ENCODE results near the gene ATG5. TPM values are rescaled to one million over a fixed set of nuclear protein-coding genes. Genes with fewer than 3 reads are reported as not detected.

The ATG5 gene
- total and polyA plus RNA-seq, 2 experiments from 2014 or later: 31.6 to 48.2 TPM

GRCh38 chr6:106273087-106273486, 52.5 kb downstream of the ATG5 start:
- H3K79me2 ChIP-seq (replicated peaks; ENCODE audit: insufficient read depth): peaks cover 63% of the 10 kb centered on the region
- DNase-seq (ENCODE audit: low spot score): no peak
- no peak overlapping the region for H2AFZ ChIP-seq
- Mint-ChIP-seq H3K27ac (no peak overlapping the region), H3K4me3 (no peak overlapping the region), H3K36me3 (ENCODE audit: low read depth) (peaks cover 10% of the 10 kb centered on the region), H3K4me1 (peaks cover 6% of the 10 kb centered on the region; the same call in 2 of the 3 replicates), H3K9me3 (peaks cover 7% of the 10 kb centered on the region), H3K27me3 (ENCODE audit: insufficient read depth, low read depth, poor library complexity) (no peaks in the 10 kb centered on the region)
- H3K27ac ChIP-seq (ENCODE audit: low read depth): no peak overlapping the region
- ATAC-seq: no peak
- no peaks in the 10 kb centered on the region for H3F3A ChIP-seq (replicated peaks; ENCODE audit: low read depth)
- H4K20me1 ChIP-seq (replicated peaks; ENCODE audit: insufficient read depth): peaks cover 4% of the 10 kb centered on the region; the same call in 1 of the 2 replicates
- no peak overlapping the region for H3K4me2 ChIP-seq
- no peak overlapping the region for H3K4me3 ChIP-seq
- H3K9me2 ChIP-seq (ENCODE audit: insufficient read depth): no peaks in the 10 kb centered on the region
- H3K27me3 ChIP-seq (ENCODE audit: insufficient read depth): no peaks in the 10 kb centered on the region
- TF ChIP-seq CTCF (conservative IDR thresholded peaks at IDR 0.05; ENCODE audit: low read depth in 2 of 2): peak in 1 of 2 experiments; percentile 8; a peak in 2 of 4 replicates
- no peak for TF ChIP-seq ZNF331 (CRISPR knock-in tag; IDR thresholded peaks at IDR 0.05; ENCODE audit: low read depth)
- no peaks in the 10 kb centered on the region; the same call in 1 of the 2 replicates for H3K36me3 ChIP-seq (ENCODE audit: insufficient read depth)
- peaks cover 14% of the 10 kb centered on the region; the same call in 1 of the 2 replicates for H3K4me1 ChIP-seq (ENCODE audit: insufficient read depth)

- DNase-seq (ENCODE audit: low spot score) (no peak), ATAC-seq (no peak)
- Histone ChIP-seq H3K79me2 (replicated peaks; ENCODE audit: insufficient read depth) (peaks cover 71% of the 10 kb centered on the region), H3K9me2 (ENCODE audit: insufficient read depth) (no peaks in the 10 kb centered on the region), H3K27ac (ENCODE audit: low read depth) (no peak overlapping the region), H3K4me1 (ENCODE audit: insufficient read depth) (peaks cover 14% of the 10 kb centered on the region; the same call in 1 of the 2 replicates), H3K4me3 (no peak overlapping the region), H4K20me1 (replicated peaks; ENCODE audit: insufficient read depth) (peaks cover 9% of the 10 kb centered on the region), H3K36me3 (ENCODE audit: insufficient read depth) (no peaks in the 10 kb centered on the region; the same call in 1 of the 2 replicates), H3F3A (replicated peaks; ENCODE audit: low read depth) (no peaks in the 10 kb centered on the region), H2AFZ (no peak overlapping the region), H3K27me3 (ENCODE audit: insufficient read depth) (no peaks in the 10 kb centered on the region), H3K4me2 (no peak overlapping the region)
- Mint-ChIP-seq H3K4me3 (no peak overlapping the region), H3K27me3 (ENCODE audit: insufficient read depth, low read depth, poor library complexity) (no peaks in the 10 kb centered on the region), H3K4me1 (peaks cover 6% of the 10 kb centered on the region; the same call in 2 of the 3 replicates), H3K36me3 (ENCODE audit: low read depth) (peaks cover 18% of the 10 kb centered on the region), H3K27ac (no peak overlapping the region), H3K9me3 (peaks cover 13% of the 10 kb centered on the region)
- TF ChIP-seq EZH2phosphoT487 (IDR thresholded peaks at IDR 0.05; ENCODE audit: unreplicated experiment) (no peak), REST (IDR thresholded peaks at IDR 0.05; ENCODE audit: unreplicated experiment) (no peak), STAT1 (IDR thresholded peaks at IDR 0.05; ENCODE audit: unreplicated experiment) (no peak), ZNF331 (CRISPR knock-in tag; IDR thresholded peaks at IDR 0.05; ENCODE audit: low read depth) (no peak), EZH2 (IDR thresholded peaks at IDR 0.05; ENCODE audit: low read depth, unreplicated experiment) (no peak), ZNF462 (CRISPR knock-in tag; IDR thresholded peaks at IDR 0.05) (no peak), POLR2AphosphoS5 (IDR thresholded peaks at IDR 0.05; ENCODE audit: low read depth) (no peak), JUNB (IDR thresholded peaks at IDR 0.05; ENCODE audit: unreplicated experiment) (no peak)
Observed at GRCh38 chr6:106272287-106272686, 53.3 kb downstream of the ATG5 start.
